HG02759 (cell line): ENCODE measurements around the gene GRM5.
"Not testable (repeated sequence)": the region's sequence is repeated elsewhere in the genome, so short reads cannot be mapped to it uniquely, and the experiment has no call there.

Experiments
- ATAC-seq: cut with Tn5 transposase; IDR thresholded peaks from one replicate; pipeline ENCODE4 v1.9.1; 2021; ENCODE audit warnings: mild to moderate bottlenecking, moderate library complexity; ENCODE audit not compliant: unreplicated experiment

GRM5 gene

DNA sequence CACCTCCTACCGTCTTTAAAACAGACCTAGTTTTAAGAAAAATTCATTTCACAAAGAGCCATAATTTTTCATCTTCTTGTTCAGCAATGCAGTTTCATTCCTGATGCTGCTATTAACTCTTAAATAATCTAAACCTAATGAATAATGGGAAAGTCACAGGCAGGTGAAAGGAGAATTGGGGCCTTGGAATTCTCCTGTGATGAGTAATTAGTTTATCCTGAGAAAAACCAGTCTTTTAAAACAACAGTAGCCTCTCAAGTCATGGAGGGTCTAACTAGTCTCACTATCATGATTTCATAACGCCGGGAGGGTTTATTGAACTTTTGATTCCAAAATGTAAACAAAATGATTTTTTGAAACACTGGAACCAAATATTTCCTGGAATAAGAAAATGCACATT is 86.8 kb downstream of the GRM5 start:
- ATAC-seq: not testable (repeated sequence)

DNA sequence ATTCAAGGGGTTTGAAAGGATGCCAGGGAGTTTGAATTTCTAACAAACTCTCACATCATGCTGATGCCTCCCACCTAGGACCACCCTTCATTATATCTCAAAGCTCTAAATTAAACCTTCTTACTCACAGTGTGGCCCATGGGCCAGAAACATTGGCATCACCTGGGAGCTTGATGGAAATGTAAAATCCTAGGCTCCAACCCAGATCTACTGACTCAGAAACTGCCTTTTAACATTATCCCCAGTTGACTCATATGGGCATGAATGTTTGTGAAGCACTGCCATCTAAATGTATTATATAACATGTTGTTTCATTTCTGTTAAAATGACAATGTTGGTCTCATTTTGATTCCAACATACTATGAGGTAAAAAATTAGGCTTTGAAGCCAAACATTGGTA is 90.3 kb downstream of the GRM5 start:
- not testable (repeated sequence) for ATAC-seq

DNA sequence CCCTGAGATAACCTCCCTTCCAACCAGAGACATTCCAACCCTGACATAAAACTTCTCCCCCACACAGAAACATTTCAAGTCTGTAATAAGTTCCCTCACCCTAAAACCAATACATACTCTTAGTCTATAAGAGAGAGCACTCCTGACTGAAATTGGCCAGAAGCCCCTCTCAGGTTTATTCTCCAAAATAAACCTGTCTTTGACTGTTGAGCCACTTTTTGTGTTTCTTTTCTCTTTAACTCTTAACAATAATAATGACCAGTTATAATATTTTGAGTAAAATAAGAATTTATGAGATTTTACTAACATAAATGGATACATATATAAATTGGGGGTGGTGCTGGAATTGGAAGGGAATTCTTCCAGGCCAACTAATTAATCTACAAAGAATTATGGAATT is 93.6 kb downstream of the GRM5 start:
- no peak for ATAC-seq

DNA sequence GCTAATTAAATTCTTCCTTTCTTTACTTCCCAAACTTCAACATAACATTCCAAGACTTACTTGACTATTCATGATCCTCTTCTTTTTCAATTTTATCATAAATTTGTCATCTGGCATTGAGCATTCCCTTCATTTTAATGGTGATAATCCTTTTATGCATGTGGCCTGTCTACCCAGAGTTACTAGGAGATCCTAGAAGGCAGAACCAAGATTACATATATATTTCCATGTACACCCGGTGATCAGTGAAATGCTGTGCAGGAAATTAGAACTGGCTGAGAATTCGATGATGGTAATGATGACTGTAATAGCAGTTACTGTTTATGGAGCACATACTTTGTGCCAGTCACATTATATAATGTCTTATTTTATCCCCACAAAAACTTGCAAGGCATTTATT is 104.2 kb downstream of the GRM5 start:
- not testable (repeated sequence) for ATAC-seq

DNA sequence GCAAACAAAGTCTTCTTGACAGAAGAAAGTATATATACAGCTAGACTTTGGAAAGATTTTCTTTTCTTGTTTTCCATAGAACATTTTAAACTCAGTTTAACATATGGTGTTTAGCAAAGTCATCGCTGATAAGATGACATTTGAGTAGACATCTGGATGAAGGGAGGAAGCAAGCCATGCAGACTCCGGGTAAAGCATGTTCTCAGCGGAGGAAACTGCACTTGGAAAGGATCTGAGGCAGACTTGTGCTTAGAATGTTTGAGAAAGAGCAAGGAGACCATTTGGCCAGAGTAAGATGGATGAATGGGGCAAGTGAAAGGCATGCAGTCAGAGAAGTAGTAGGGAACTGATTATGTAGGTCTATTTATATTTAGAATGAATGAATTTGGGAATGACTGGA is 105.9 kb downstream of the GRM5 start:
- not testable (repeated sequence) for ATAC-seq

DNA sequence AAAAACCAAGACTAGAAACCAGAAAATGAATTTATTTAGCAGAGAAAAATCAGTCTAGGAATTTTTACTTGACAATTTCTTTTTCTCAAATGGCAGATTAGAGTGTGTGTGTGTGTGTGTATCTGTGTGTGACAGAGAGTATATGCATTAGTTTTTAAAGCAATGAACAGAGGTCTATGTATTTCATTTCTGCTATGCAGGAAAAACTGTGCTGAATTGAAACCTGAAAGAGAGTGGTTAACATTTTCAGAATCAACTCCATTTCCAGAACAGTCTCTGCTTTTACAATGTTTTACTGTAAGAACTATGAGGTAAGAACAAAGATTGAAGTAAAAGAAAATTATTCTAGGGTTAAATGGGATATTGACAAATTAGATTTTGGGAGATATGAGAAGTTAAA is 114.8 kb downstream of the GRM5 start:
- ATAC-seq: no peak

DNA sequence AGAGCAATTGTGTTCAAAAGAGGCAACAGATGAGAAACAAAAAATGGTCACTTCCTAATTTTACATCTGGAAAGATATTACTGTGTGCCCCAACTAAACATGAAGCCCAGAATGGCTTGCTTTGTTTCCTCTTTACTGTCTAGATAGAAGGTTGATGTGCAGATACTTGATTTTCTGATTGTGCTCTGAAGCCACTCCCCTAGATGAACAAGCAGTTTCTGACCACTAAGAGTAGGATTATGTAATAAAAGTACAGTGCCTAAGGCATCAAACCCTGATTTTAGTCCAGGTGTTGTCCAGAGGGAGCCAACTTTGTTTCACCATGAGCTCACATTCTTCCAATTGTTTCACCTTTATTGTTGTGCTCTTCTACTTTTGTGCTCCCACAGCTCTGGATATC is 116.9 kb downstream of the GRM5 start:
- not testable (repeated sequence) for ATAC-seq

DNA sequence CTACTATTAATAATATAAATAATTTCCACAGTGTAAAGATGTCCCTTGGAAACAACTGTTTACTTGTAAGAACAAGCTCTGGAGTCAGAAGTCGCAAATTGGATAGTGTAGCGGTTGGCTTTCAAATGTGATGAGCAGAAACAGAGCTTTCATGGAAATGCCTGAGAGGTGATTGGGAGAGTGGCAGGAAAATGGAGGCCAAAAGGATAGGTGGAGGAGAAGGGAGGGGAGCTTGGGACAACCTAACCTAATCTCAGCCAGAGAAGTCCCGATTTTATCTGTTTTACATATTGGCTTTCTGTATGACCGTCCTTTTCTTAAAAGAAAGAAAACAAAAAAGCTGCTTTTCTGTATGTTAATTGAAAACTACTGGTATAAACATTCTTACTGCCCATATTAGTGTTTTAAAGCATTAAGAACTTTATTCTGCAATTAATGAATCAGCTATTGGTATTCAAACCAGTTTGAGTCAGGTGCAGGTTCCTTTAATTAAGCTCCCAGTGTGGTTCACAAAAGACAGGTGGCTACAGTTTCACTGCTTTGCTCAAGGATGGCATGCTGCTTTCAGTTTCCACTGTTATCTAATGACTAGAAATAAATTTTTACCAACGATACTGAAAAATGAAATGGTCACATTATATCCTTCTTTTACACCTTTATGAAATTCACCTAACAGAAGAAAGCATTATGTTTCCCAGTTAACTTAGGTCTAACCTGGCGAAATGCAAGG is 117.8 kb downstream of the GRM5 start:
- peak; percentile 68 for ATAC-seq

DNA sequence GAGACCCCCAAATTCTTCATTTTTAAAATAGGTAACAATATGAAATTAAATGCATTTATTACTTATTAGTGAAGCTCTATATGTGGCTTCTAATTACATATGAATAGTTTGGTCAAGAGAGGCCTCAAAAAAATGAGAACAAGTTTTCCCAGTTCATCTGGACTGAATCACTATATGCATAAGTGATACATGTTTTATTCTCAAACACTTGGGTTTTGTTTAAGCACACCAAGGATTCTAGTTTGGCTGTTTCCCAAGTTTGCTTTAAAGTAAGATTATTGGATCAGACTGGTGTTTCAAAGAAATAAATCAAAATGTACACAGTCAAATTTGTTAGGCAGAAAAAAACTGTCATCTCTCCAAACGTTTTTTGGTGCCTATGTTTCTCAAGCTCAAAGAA is 136.1 kb downstream of the GRM5 start:
- ATAC-seq: not testable (repeated sequence)

DNA sequence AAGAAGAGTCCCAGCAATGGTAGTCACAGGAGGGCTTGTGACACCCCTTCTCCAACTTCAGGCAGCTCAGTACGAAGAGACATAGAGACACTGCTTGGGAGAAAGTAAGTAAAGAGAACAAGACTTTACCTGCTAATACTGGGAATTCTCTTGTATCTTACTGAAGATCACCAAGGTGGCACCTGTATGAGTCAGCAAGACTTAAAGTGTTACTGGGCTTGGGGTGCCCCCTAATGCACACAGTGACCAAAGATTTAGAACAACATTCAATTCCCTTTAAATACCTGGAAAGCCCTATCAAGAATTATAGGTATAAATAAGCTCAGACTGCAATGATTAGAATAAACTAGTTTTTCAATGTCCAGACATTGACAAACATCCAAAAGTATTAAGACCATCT is 148.7 kb downstream of the GRM5 start:
- not testable (repeated sequence) for ATAC-seq

DNA sequence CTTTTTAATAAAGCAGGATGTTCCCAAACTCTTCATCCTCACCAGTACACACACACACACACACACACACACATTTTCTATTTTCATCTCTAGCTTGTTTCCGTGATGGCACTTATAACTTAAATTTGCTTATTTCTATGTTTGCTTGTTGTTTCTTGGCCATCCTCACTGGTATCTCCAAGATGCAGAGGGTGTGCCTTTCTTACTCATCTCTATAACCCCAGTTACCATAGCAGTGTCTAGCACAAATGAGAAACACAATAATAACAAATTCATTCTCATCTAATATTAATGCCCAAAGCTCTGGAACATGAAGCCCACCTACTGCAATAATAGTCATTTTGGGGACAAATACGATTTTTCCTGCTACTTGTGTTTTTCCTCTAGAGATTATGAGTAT is 156.3 kb downstream of the GRM5 start:
- ATAC-seq: no peak

DNA sequence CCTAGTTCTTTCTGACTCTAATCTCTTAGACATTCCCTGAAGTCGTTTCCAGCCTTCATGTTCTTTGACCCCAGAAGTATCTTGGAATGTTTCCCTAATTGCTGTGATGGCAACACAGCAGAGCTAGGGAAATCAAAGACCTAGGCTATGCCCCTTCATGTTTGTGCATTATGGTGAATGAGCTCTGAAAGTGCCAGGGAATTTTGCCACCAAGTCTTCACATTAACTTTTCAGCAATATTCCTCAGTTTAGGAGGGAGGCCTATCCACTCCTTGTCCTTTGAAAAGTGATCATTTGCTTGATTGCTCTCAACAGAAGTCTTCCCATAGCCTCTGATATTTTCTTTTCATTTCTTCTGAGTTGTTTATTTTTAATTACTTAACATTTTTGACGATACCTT is 164.3 kb downstream of the GRM5 start:
- ATAC-seq: not testable (repeated sequence)

DNA sequence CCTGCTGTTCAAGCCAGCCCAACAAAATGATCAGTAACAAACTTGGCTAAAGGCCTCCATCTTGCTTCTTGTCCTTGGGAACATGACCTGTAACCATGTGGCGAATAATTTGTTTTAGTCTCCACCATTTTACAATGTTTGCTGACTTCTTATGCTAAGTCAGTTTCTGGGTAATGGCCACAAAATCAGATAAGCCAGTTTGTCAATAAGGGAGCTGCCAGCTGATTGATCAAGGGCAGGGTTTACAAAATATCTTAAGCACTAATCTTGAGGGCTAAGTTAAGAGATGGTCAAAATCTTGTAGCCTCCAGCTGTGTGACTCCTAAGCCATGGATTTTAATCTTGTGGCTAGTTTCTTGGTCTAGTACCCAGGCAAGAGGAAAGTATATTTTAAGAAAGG is 176.9 kb downstream of the GRM5 start:
- not testable (repeated sequence) for ATAC-seq

DNA sequence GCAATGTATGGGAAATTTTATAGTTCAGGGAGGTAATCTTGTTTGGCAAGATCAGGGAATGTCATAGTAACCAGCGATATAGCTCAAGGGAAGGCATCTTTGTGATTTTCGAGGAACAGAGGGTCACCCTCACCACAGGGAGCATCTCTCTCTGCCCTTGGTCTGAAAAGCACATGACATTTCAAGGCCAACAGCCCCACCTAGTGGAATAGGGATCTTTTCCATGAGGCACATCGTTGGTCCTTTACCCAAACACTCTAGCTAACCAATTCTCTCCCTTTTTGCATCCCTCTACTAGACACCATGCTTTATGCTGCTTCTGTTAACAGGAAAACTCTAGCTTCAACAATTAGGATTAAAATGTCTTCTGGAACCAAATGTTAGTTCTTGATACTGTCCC is 179.0 kb downstream of the GRM5 start:
- peak; percentile 77 for ATAC-seq

DNA sequence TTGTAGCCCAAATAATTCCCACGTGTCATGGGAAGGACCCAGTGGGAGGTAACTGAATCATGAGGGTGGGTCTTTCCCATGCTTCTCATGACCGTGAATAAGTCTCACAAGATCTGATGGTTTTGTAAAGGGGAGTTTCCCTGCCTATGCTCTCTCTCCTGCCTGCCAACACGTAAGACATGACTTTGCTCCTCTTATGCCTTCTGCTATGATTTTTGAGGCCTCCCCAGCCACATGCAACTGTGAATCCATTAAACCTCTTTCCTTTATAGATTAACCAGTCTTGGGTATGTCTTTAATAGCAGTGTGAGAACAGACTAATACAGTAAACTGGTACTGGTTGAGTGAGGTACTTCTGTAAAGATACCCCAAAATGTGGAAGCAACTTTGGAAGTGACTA is 183.0 kb downstream of the GRM5 start:
- ATAC-seq: not testable (repeated sequence)

DNA sequence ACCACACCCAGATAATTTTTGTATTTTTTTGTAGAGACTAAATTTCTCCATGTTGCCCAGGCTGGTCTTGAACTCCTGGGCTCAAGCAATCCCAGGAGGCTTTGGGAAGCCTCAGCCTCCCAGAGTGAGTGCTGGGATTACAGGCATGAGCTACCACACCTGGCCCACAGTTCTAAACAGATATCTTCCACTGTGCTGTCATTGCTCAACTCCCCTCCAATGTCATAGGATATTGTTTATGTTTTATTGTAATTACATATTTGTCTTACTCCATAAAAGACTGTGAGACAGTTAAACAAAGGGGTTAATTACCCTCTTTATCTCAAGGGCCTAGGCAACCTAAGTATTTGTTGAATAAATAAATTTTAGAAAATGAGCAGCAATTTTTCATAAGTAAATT is 204.2 kb downstream of the GRM5 start:
- no peak for ATAC-seq

DNA sequence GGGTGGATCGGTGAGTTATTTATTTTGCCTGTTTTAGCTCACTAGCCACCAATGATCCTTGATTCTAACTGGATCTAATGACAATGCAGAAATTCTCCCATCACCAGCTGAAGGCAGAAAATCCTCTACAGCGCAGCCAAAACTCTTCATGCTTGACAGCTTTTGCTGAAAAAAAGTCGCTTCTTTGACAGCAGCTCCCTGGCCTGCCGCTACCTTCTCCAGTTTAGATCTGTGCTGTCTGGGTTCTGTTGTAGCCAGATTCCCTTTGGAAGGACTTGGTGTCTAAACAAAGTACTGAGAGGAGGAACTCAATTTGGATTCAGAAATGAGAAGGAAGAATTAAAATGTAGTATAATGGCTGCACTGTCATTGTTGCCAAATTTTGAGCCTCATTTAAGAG is 205.4 kb downstream of the GRM5 start:
- ATAC-seq: not testable (repeated sequence)

DNA sequence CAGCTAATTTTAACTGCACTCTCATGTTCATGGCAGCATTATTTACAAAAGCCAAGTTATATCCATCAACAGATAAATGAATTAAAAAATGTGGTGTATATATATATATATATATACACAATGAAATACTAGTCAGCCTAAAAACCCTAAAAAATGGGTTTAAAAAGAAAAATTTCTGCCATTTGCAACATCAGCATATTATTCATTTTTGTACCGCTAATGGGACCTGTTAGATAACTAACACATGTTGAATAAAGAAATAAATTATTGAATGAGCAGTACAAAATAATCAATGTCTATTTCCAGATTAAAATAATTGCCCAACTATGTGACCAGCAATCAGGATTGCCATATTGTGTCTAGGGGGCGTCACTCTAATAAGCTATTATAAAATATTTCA is 211.8 kb downstream of the GRM5 start:
- not testable (repeated sequence) for ATAC-seq

DNA sequence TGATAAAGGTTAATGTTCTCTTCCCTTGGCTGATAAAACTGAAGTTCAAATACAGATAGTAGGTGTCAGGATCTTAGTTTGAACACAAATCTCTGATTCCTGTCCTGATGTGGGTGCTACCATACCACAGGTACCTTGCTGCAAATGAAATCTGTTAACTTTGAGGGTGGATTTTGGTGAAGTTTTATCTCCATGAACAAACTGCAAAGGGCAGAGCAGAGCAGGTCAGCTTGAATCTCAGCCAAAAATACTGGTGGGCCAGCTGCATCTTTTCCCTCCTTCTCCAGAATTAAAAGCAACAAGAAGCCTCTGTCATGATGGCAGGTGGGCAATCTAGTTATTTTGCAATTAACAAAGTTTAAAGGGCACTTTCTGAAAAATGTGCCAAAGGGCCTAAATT is 214.2 kb downstream of the GRM5 start:
- ATAC-seq: not testable (repeated sequence)

DNA sequence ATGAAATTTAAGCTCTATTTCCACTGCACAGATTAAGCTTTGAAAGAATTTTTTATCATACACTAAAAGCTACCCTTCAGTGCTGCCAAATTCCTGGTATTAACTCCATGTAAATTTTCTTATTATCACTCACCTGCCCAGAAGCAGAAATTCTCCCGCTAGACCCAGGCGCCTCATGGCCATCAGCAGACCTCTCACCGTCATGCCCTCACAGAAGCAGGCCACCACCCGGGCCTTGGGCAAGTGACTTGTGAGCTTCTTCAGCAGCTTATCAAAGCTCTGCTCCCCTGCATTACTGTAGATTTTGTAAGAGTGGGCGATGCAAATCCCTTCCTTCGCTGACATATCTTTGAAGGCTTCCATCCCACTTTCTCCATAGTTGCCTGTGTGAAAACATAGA is 216.0 kb downstream of the GRM5 start:
- not testable (repeated sequence) for ATAC-seq

DNA sequence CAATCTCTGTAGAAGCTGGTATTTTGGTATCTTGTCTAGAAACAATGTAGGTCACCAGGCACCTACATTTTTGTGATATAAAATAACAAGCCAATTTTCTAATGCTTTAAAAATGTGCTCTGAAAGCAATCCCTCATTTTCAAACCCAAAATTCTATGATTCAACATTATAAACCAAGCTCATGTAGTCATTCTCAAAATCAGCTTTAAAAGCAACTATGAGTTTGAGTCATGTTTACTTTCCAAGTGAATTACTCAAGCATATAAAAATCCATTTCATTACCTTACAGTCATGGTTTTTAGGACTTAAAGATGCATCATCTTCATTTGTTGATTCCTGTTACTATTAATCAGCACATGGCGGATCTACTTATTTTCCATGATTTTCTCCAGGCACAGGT is 216.4 kb downstream of the GRM5 start:
- ATAC-seq: no peak

DNA sequence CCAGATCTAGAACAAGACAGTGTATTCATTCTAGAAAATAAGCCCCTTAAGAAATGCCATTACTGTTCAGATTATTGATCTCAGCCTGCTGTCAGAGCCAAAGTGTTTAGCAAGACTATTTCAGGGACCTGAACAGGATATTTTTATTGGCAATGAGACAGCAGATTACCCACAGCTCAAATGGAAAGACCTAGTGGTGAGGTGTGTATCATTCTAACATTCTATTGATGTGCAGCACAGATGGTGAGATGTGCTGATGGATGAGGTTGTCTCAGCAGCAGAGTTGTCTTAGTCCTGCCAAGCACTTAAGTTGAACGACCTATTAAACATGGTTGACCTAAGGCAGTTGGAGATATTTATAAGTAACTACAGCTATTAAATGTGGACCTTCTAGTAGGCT is 219.5 kb downstream of the GRM5 start:
- not testable (repeated sequence) for ATAC-seq

DNA sequence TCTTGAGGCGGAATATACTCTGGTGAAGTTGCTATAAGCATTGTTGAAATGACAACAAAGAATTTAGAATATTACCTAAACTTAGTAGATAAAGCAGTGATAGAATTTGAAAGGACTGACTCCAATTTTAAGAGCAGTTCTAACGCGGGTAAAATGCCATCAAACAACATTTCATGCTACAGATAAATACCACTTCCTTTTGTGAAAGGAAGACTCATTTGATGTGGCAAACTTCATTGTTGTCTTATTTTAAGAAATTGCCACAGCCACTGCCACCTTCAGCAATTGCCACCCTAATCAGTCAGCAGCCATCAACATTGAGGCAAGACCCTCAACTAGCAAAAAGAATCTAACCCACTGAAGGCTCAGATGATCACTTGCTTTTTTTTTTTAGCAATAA is 220.8 kb downstream of the GRM5 start:
- not testable (repeated sequence) for ATAC-seq
